Measurements from ENCODE around the gene HDAC4.

The HDAC4 gene

GRCh38 chr2:239321596-239322415, 79.0 kb downstream of the HDAC4 start:
- no peak for DNase-seq

GRCh38 chr2:239318790-239319661, 81.8 kb downstream of the HDAC4 start:
- peak in 1 of 2 experiments; percentile 18 for DNase-seq

- DNase-seq = no peak
These were observed 82.6 kb downstream of the HDAC4 start for GRCh38 chr2:239318151-239318611.

- no peak for DNase-seq
These were observed 84.0 kb downstream of the HDAC4 start for GRCh38 chr2:239316562-239317465.

- no peak for DNase-seq
These were observed 85.5 kb downstream of the HDAC4 start for GRCh38 chr2:239315308-239315707.

- no peak for DNase-seq
These were observed 87.0 kb downstream of the HDAC4 start for GRCh38 chr2:239313776-239314175.

- no peak for DNase-seq
These were observed 87.8 kb downstream of the HDAC4 start for GRCh38 chr2:239312741-239313667.

- no peak for DNase-seq
These were observed 88.7 kb downstream of the HDAC4 start for GRCh38 chr2:239312081-239312511.

GRCh38 chr2:239311132-239312040, 89.4 kb downstream of the HDAC4 start:
- DNase-seq = no peak

GRCh38 chr2:239310401-239311061, 90.3 kb downstream of the HDAC4 start:
- DNase-seq = no peak

GRCh38 chr2:239309398-239310245, 91.2 kb downstream of the HDAC4 start:
- no peak for DNase-seq

- no peak for DNase-seq
These were observed 92.0 kb downstream of the HDAC4 start for GRCh38 chr2:239308661-239309397.

- no peak for DNase-seq
These were observed 92.8 kb downstream of the HDAC4 start for GRCh38 chr2:239307921-239308613.

GRCh38 chr2:239307221-239307569, 93.6 kb downstream of the HDAC4 start:
- DNase-seq = no peak

- no peak for DNase-seq
These were observed 94.3 kb downstream of the HDAC4 start for GRCh38 chr2:239306274-239307220.

GRCh38 chr2:239305771-239306170, 95.0 kb downstream of the HDAC4 start:
- DNase-seq = no peak
